ENCODE data around the gene ANXA2R. TPM values are rescaled to one million over a fixed set of nuclear protein-coding genes. Genes with fewer than 3 reads are reported as not detected.

Gene ANXA2R
- total and polyA plus RNA-seq, 9 of the 15 experiments (the other 6 are each of a cell fraction or from before 2014, with no cell fraction given): 2.1 to 4.8 (median 3.4) TPM

DNA sequence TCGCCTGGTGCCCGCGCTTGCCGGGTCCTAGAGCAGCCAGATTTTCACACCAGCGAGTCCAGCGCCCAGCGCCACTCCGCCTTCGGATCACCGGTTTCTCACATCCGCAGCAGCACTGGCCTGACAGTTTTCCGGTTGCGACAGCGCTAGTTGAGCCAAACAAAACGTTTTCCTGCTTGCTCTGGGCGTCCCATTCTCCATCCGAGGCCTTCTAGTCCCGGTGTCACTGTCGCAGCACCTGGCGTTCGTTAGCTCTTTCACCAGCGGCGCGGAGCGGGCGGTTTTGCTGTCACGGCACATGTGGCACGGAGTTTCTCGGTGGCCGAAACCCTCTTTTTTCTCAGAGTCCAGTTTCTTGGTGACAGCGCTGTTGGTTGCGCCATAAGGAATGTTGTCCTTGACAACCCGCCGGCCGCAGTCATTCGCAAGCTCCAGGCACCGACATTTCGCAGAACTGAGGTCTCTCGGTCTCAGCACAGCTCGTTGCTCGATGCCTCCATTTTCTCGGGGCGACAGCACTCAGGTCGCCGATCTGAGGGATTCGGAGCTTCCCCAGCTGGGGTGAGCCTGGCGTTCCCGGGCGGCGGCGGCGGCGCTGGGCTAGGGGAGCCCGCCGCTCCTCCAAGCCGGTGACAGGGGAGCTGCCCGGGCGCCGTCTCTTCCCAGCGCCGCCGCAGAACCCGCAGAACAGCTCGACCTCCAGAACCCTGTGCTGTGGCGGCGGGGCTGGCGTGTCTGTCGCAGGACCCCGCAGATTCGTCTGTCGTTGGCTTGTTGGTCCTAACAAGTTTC lies 47.8 kb downstream of the ANXA2R start (continued):
- peak in 2 of 3 experiments; percentile 7 to 59 for TF ChIP-seq YY1 (IDR thresholded peaks at IDR 0.05; ENCODE audit: borderline replicate concordance in 1 of 3, control insufficient read depth in 1 of 3, extremely low read depth in 1 of 3, insufficient read depth in 3 of 3, insufficient read length in 1 of 3, insufficient replicate concordance in 2 of 3, low read depth in 1 of 3, low read length in 2 of 3)
- TF ChIP-seq, protein P1, sequence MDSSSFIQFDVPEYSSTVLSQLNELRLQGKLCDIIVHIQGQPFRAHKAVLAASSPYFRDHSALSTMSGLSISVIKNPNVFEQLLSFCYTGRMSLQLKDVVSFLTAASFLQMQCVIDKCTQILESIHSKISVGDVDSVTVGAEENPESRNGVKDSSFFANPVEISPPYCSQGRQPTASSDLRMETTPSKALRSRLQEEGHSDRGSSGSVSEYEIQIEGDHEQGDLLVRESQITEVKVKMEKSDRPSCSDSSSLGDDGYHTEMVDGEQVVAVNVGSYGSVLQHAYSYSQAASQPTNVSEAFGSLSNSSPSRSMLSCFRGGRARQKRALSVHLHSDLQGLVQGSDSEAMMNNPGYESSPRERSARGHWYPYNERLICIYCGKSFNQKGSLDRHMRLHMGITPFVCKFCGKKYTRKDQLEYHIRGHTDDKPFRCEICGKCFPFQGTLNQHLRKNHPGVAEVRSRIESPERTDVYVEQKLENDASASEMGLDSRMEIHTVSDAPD (CRISPR knock-in tag; IDR thresholded peaks at IDR 0.05): 0 out of 2 replicates have a peak, but pooled peaks have one; percentile 8
- TF ChIP-seq GATA2 (CRISPR knock-in tag; IDR thresholded peaks at IDR 0.05): no peak
- peak; percentile 12; the same call in 1 of the 2 replicates for TF ChIP-seq ZKSCAN1 (IDR thresholded peaks at IDR 0.05; ENCODE audit: low read depth, low read length)
- no peak for TF ChIP-seq SMC3 (conservative IDR thresholded peaks at IDR 0.05; ENCODE audit: insufficient read depth, low read depth, low read length)
- no peak for TF ChIP-seq ZFP30 (CRISPR knock-in tag; IDR thresholded peaks at IDR 0.05; ENCODE audit: borderline replicate concordance)
- TF ChIP-seq SLC30A9 (CRISPR knock-in tag; IDR thresholded peaks at IDR 0.05): no peak
- peak; percentile 71 for TF ChIP-seq GABPA (tag; conservative IDR thresholded peaks at IDR 0.05; ENCODE audit: low read depth)
- TF ChIP-seq ZNF217 (CRISPR knock-in tag; IDR thresholded peaks at IDR 0.05): no peak
- peak; percentile 54 for TF ChIP-seq ETV1 (tag; conservative IDR thresholded peaks at IDR 0.05; ENCODE audit: low read depth)
- TF ChIP-seq HMGN3 (IDR thresholded peaks at IDR 0.05; ENCODE audit: borderline replicate concordance, extremely low read depth, insufficient read length, low read depth, low read length): no peak
- TF ChIP-seq, protein P2, sequence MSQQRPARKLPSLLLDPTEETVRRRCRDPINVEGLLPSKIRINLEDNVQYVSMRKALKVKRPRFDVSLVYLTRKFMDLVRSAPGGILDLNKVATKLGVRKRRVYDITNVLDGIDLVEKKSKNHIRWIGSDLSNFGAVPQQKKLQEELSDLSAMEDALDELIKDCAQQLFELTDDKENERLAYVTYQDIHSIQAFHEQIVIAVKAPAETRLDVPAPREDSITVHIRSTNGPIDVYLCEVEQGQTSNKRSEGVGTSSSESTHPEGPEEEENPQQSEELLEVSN (IDR thresholded peaks at IDR 0.05; ENCODE audit: borderline replicate concordance in 1 of 2, extremely low read depth in 1 of 2, insufficient read depth in 1 of 2, insufficient read length in 1 of 2, low read depth in 1 of 2, low read length in 1 of 2, poor library complexity in 1 of 2, severe bottlenecking in 1 of 2): peak; percentile 73 to 86
- TF ChIP-seq YBX1 (IDR thresholded peaks at IDR 0.05): no peak
- no peak for TF ChIP-seq ZNF695 (CRISPR knock-in tag; IDR thresholded peaks at IDR 0.05)
- TF ChIP-seq, protein P3, sequence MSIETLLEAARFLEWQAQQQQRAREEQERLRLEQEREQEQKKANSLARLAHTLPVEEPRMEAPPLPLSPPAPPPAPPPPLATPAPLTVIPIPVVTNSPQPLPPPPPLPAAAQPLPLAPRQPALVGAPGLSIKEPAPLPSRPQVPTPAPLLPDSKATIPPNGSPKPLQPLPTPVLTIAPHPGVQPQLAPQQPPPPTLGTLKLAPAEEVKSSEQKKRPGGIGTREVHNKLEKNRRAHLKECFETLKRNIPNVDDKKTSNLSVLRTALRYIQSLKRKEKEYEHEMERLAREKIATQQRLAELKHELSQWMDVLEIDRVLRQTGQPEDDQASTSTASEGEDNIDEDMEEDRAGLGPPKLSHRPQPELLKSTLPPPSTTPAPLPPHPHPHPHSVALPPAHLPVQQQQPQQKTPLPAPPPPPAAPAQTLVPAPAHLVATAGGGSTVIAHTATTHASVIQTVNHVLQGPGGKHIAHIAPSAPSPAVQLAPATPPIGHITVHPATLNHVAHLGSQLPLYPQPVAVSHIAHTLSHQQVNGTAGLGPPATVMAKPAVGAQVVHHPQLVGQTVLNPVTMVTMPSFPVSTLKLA (conservative IDR thresholded peaks at IDR 0.05): peak in 1 of 2 experiments; percentile 26; a peak in 1 of 4 replicates
- TF ChIP-seq, protein P4, sequence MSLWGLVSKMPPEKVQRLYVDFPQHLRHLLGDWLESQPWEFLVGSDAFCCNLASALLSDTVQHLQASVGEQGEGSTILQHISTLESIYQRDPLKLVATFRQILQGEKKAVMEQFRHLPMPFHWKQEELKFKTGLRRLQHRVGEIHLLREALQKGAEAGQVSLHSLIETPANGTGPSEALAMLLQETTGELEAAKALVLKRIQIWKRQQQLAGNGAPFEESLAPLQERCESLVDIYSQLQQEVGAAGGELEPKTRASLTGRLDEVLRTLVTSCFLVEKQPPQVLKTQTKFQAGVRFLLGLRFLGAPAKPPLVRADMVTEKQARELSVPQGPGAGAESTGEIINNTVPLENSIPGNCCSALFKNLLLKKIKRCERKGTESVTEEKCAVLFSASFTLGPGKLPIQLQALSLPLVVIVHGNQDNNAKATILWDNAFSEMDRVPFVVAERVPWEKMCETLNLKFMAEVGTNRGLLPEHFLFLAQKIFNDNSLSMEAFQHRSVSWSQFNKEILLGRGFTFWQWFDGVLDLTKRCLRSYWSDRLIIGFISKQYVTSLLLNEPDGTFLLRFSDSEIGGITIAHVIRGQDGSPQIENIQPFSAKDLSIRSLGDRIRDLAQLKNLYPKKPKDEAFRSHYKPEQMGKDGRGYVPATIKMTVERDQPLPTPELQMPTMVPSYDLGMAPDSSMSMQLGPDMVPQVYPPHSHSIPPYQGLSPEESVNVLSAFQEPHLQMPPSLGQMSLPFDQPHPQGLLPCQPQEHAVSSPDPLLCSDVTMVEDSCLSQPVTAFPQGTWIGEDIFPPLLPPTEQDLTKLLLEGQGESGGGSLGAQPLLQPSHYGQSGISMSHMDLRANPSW (CRISPR knock-in tag; IDR thresholded peaks at IDR 0.05): no peak
- no peak for TF ChIP-seq ATF1 (CRISPR knock-in tag; IDR thresholded peaks at IDR 0.05)
- peak; percentile 56 for TF ChIP-seq ATF1 (tag; IDR thresholded peaks at IDR 0.05)
- peak; percentile 37; the same call in 1 of the 2 replicates for TF ChIP-seq CXXC5 (CRISPR knock-in tag; IDR thresholded peaks at IDR 0.05)

Measured in K562 (cell line).